T47D (cell line): ENCODE results near the gene SEC62.

ENCODE experiments used
- DNase-seq, 2 experiments: peaks; one replicate each; pipeline versions ENCODE4 v3.0.0 to v3.0.0-alpha.2; 2011 to 2012; ENCODE audit warnings: low read depth in 1 of 2, low spot score in 1 of 2
- JUND ChIP-seq: IDR thresholded peaks from 2 replicates; pipeline ENCODE4 v1.6.1; 2012; ENCODE audit warnings: low read depth
- in situ Hi-C: cut with HindIII; loops from 2 replicates; pipeline ENCODE4 v1.10.0; 2016; ENCODE audit warnings: low sequenced_read_pairs, low pct_unique_long_range_greater_than_20kb

The SEC62 gene

GRCh38 chr3:169948559-169949448 lies 17.8 kb upstream of the SEC62 start:
- in situ Hi-C loops = no loop called here
- TF ChIP-seq JUND = no peak
- peak in 1 of 2 experiments; percentile 69 for DNase-seq

- TF ChIP-seq JUND = no peak
- no peak for DNase-seq
- in situ Hi-C loops = no loop called here
These were observed 14.6 kb upstream of the SEC62 start for GRCh38 chr3:169952045-169952444.

- in situ Hi-C loops = no loop called here
- peak in 1 of 2 experiments; percentile 35 for DNase-seq
- no peak for TF ChIP-seq JUND
These were observed 13.0 kb upstream of the SEC62 start for GRCh38 chr3:169953462-169954141.

- TF ChIP-seq JUND = no peak
- in situ Hi-C loops = no loop called here
- no peak for DNase-seq
These were observed 12.4 kb upstream of the SEC62 start for GRCh38 chr3:169954142-169954756.

GRCh38 chr3:169955406-169955805 lies 11.2 kb upstream of the SEC62 start:
- no peak for TF ChIP-seq JUND
- in situ Hi-C loops = no loop called here
- DNase-seq = no peak

- in situ Hi-C loops = no loop called here
- TF ChIP-seq JUND = no peak
- DNase-seq = no peak
These were observed 2.4 kb upstream of the SEC62 start for GRCh38 chr3:169964176-169964575.

GRCh38 chr3:169965562-169966427 lies 812 bp upstream of the SEC62 start:
- DNase-seq = peak in 1 of 2 experiments; percentile 37
- no peak for TF ChIP-seq JUND
- in situ Hi-C loops = no loop called here

- peak; percentile 29 to 51 for DNase-seq
- in situ Hi-C loops = no loop called here
- TF ChIP-seq JUND = no peak
These were observed 626 bp downstream of the SEC62 start for GRCh38 chr3:169966951-169967915.

- no peak for TF ChIP-seq JUND
- DNase-seq = no peak
- in situ Hi-C loops = no loop called here
These were observed 1.7 kb downstream of the SEC62 start for GRCh38 chr3:169968224-169968885.

GRCh38 chr3:169969174-169970095 lies 2.8 kb downstream of the SEC62 start:
- DNase-seq = no peak
- in situ Hi-C loops = no loop called here
- no peak for TF ChIP-seq JUND
